HFFc6 (cell line): ENCODE data around the gene TEX2. TPM values are rescaled to one million over a fixed set of nuclear protein-coding genes. Genes with fewer than 3 reads are reported as not detected.
"Not testable (repeated sequence)": the region's sequence is repeated elsewhere in the genome, so short reads cannot be mapped to it uniquely, and the experiment has no call there.

ENCODE experiments used
- DNase-seq: peaks from one replicate; pipeline ENCODE4 v3.0.0-alpha.2; 2018
- H3K27ac Mint-ChIP-seq: 2 replicates; pipeline ENCODE4 v1.8.0; 2020; ENCODE audit warnings: mild to moderate bottlenecking, mixed read lengths
- H3K27me3 Mint-ChIP-seq: 2 replicates; pipeline ENCODE4 v1.8.0; 2021; ENCODE audit warnings: mild to moderate bottlenecking, moderate library complexity, mixed read lengths; ENCODE audit not compliant: insufficient read depth
- H3K36me3 Mint-ChIP-seq: 2 replicates; pipeline ENCODE4 v1.8.0; 2021; ENCODE audit warnings: low read depth, mixed read lengths
- H3K4me1 Mint-ChIP-seq: 2 replicates; pipeline ENCODE4 v1.8.0; 2020; ENCODE audit warnings: low read depth, mixed read lengths
- H3K4me3 Mint-ChIP-seq: 2 replicates; pipeline ENCODE4 v1.8.0; 2020; ENCODE audit warnings: mild to moderate bottlenecking, moderate library complexity, mixed read lengths
- H3K9me3 Mint-ChIP-seq: 2 replicates; pipeline ENCODE4 v1.8.0; 2020; ENCODE audit warnings: mild to moderate bottlenecking, mixed read lengths
- total RNA-seq, 6 experiments: library from RNA; stranded (reverse); fragmentation: NEBNext Ultra II Directional; extraction: Animal tissue kit (Norgen Biotek cat#: 25700); gene quantifications; 2 replicates in 1 of 6; 3 replicates in 5 of 6; pipeline ENCODE4 v1.2.3, GENCODE V29; 2021
- TF ChIP-seq, protein P1 (sequence below): fragments of 200-600 bp; sonication (generic); IDR thresholded peaks from 2 replicates; pipeline ENCODE4 v1.5.0; 2021; ENCODE audit warnings: antibody characterized with exemption, mild to moderate bottlenecking

Gene TEX2
- total RNA-seq, 6 experiments from 2014 or later = 41.2 to 58.7 (median 44.4) TPM

DNA sequence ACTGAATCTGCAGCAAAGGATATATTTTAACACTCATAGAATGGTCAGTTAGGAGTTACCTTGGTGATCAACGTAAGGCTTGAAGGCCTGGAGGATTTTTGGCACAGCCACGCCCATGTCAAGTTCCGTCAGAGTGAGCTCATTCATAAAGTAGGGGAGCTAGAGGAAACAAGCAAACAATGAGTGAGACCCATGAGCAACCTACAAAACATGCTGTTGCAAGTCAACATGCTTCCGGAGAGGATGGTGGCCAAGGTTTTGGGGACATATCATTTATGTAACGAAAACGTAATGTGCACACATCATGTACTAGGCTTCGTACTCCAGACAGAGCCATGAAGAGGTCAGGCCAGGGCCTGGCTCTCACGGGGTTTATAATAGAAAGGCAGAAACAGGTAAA is 92.0 kb downstream of the TEX2 start:
- no peaks in the 10 kb centered on the region for H3K9me3 Mint-ChIP-seq
- peaks cover 34% of the 10 kb centered on the region for H3K36me3 Mint-ChIP-seq
- TF ChIP-seq, protein P1, sequence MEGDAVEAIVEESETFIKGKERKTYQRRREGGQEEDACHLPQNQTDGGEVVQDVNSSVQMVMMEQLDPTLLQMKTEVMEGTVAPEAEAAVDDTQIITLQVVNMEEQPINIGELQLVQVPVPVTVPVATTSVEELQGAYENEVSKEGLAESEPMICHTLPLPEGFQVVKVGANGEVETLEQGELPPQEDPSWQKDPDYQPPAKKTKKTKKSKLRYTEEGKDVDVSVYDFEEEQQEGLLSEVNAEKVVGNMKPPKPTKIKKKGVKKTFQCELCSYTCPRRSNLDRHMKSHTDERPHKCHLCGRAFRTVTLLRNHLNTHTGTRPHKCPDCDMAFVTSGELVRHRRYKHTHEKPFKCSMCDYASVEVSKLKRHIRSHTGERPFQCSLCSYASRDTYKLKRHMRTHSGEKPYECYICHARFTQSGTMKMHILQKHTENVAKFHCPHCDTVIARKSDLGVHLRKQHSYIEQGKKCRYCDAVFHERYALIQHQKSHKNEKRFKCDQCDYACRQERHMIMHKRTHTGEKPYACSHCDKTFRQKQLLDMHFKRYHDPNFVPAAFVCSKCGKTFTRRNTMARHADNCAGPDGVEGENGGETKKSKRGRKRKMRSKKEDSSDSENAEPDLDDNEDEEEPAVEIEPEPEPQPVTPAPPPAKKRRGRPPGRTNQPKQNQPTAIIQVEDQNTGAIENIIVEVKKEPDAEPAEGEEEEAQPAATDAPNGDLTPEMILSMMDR = no peak
- no peak for DNase-seq
- H3K27ac Mint-ChIP-seq = no peak overlapping the region
- peaks cover 2% of the 10 kb centered on the region for H3K27me3 Mint-ChIP-seq
- peaks cover 31% of the 10 kb centered on the region for H3K4me1 Mint-ChIP-seq
- no peak overlapping the region for H3K4me3 Mint-ChIP-seq

DNA sequence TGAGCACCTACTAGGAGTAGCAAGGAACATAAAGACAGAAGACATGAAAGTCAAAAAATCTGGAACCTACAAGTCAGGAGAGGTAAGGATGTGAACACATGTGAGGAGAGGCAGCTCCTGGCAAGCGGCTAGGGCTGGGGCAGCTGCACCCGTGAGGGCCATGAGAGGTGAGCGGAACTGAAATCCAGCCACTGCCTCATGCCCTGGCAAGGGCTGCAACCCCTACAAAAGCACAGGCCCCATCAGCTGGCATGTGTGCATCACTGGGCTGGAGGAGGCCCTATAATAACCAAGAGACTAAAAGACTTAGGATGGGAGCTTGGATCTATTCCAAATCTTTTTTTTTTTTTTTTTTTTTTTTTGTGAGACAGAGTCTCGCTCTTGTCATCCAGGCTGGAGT is 92.8 kb downstream of the TEX2 start:
- H3K4me1 Mint-ChIP-seq = peaks cover 28% of the 10 kb centered on the region
- H3K9me3 Mint-ChIP-seq = no peaks in the 10 kb centered on the region
- peaks cover 34% of the 10 kb centered on the region for H3K36me3 Mint-ChIP-seq
- TF ChIP-seq, protein P1 = no peak
- peaks cover 2% of the 10 kb centered on the region for H3K27me3 Mint-ChIP-seq
- DNase-seq = no peak
- no peak overlapping the region for H3K27ac Mint-ChIP-seq
- H3K4me3 Mint-ChIP-seq = no peak overlapping the region

DNA sequence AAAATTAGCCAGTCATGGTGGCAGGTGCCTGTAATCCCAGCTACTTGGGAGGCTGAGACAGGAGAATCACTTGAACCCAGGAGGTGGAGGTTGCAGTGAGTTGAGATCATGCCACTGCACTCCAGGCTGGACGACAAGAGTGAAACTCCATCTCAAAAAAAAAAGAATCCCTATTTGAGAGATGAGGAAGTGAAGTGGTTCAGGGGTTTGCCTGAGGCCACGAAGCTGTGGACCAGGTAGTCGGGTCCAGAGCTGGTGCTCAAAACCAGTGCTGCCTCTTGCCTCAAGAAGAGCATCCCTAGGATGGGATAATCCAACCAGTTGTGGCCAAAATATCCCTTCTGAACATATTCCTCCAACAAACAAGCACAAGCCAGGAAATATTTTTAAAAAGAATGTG is 95.4 kb downstream of the TEX2 start:
- not testable (repeated sequence) for H3K27ac Mint-ChIP-seq, H3K4me3 Mint-ChIP-seq, H3K27me3 Mint-ChIP-seq, H3K9me3 Mint-ChIP-seq, DNase-seq
- Mint-ChIP-seq H3K36me3 (peaks cover 33% of the 10 kb centered on the region), H3K4me1 (peaks cover 14% of the 10 kb centered on the region)

DNA sequence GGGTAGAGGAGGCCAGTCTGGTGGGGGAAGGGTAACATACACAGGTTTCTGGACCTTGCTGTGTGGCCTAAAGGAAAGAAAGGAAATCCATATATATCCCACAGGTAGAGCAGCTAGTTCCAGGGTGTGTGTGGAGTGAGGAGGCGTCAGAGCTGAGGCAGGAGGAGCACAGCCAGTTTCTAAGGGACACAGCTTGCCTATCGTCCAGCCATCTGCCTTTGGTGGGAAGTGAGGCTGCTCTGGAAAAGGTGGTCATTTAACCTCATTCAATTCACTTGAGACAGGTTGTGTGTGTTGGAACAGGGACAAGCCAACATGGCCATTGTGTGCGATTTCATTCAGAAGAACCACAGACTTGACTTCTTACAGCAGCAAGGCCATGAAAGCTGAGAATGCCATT is 96.2 kb downstream of the TEX2 start:
- H3K36me3 Mint-ChIP-seq = peaks cover 27% of the 10 kb centered on the region
- H3K4me3 Mint-ChIP-seq = no peak overlapping the region
- H3K9me3 Mint-ChIP-seq = no peaks in the 10 kb centered on the region
- no peak for DNase-seq
- peaks cover 2% of the 10 kb centered on the region; the same call in 1 of the 2 replicates for H3K27me3 Mint-ChIP-seq
- TF ChIP-seq, protein P1 = no peak
- H3K27ac Mint-ChIP-seq = no peak overlapping the region
- peaks cover 12% of the 10 kb centered on the region for H3K4me1 Mint-ChIP-seq

DNA sequence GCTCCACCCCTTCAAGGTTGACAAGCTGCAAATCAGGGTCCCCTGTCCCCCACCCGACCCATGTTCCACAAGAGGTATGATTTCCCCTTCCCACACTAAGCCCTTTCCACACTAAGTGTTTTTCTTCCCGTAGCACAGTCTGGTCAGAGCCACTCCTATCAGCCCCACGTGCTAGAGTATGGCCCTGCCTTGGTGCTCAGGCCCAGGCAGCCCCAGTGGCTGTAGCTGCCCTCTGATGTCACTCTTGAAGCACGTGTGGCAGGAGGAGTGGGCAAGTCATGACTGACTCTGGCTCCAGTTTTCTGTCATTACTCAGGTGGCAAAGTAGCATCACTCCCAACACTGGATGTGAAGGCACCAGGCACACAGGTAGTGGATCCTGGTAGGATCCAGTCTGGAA is 97.7 kb downstream of the TEX2 start:
- TF ChIP-seq, protein P1 = no peak
- Mint-ChIP-seq H3K27me3 (peaks cover 2% of the 10 kb centered on the region; the same call in 1 of the 2 replicates), H3K9me3 (no peaks in the 10 kb centered on the region), H3K4me3 (no peak overlapping the region), H3K36me3 (peaks cover 16% of the 10 kb centered on the region; the same call in 1 of the 2 replicates), H3K4me1 (peaks cover 18% of the 10 kb centered on the region), H3K27ac (no peak overlapping the region)
- no peak for DNase-seq

DNA sequence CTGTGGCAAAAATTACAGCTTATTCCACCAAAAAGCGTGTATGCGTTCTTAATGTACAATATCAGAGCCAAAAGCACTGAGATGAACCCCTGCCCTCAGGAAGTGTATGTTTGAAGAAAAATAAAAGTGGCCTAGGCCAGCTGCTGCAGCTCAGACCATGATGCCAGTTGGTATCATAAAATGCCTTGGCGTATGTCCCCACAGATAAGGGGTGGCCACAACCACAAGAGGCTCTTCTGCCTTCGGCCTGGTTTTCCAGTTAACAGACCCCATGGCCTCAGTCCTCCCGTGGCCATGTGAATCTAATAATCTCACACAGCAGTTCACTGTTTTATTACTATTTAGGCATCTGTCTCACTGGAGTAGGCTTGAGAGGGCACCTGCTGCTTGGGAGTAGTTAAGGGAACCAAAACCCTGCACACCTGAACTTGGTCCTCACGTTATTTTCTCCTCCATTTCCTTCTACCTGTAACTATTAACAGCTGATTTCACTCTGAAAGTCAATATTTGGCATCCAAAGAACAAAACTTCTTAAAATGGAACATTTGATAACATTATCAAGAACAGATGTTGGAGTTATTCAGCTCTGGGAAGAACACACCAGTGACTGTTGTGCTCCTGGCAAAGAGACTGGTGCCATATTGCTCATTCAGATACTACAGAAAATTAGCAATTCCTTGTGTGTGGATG is 98.3 kb downstream of the TEX2 start:
- no peak overlapping the region for H3K27ac Mint-ChIP-seq
- H3K4me3 Mint-ChIP-seq = no peak overlapping the region
- peaks cover 24% of the 10 kb centered on the region for H3K4me1 Mint-ChIP-seq
- DNase-seq = no peak
- H3K36me3 Mint-ChIP-seq = peaks cover 10% of the 10 kb centered on the region; the same call in 1 of the 2 replicates
- TF ChIP-seq, protein P1 = no peak
- no peaks in the 10 kb centered on the region for H3K9me3 Mint-ChIP-seq
- peaks cover 2% of the 10 kb centered on the region; the same call in 1 of the 2 replicates for H3K27me3 Mint-ChIP-seq
